IPS-20b (cell line): ENCODE measurements around the gene TADA2B.

Source experiments
- H3K27ac ChIP-seq: one replicate; pipeline ENCODE4 v1.5.1; 2013; ENCODE audit warnings: low read length
- H3K27me3 ChIP-seq: 2 replicates; pipeline ENCODE4 v1.6.1; 2013; ENCODE audit warnings: mild to moderate bottlenecking, low read length, inconsistent platforms; ENCODE audit not compliant: insufficient read depth
- H3K36me3 ChIP-seq: 2 replicates; pipeline ENCODE4 v1.6.1; 2013; ENCODE audit warnings: low read depth, mild to moderate bottlenecking, inconsistent platforms, low read length, moderate library complexity; ENCODE audit not compliant: insufficient read depth
- H3K4me1 ChIP-seq: 2 replicates; pipeline ENCODE4 v1.6.1; 2013; ENCODE audit warnings: mild to moderate bottlenecking, control low read depth, inconsistent platforms, low read length, moderate library complexity; ENCODE audit not compliant: insufficient read depth
- H3K4me3 ChIP-seq: 2 replicates; pipeline ENCODE4 v1.5.1; 2013; ENCODE audit warnings: mild to moderate bottlenecking, low read length, inconsistent platforms
- H3K9ac ChIP-seq: 2 replicates; pipeline ENCODE4 v1.6.1; 2013; ENCODE audit warnings: low read depth, mild to moderate bottlenecking, inconsistent platforms, low read length, moderate library complexity
- H3K9me3 ChIP-seq: 2 replicates; pipeline ENCODE4 v1.6.1; 2013; ENCODE audit warnings: mild to moderate bottlenecking, low read depth, low read length, inconsistent platforms; ENCODE audit not compliant: insufficient read depth

TADA2B gene

GRCh38 chr4:7052923-7053715, 9.9 kb downstream of the TADA2B start:
- Histone ChIP-seq H3K4me1 (peaks cover under 1% of the 10 kb centered on the region; the same call in 1 of the 2 replicates), H3K9me3 (no peaks in the 10 kb centered on the region), H3K4me3 (no peak overlapping the region), H3K36me3 (peaks cover 22% of the 10 kb centered on the region; the same call in 1 of the 2 replicates), H3K9ac (no peak overlapping the region), H3K27ac (no peak overlapping the region), H3K27me3 (no peaks in the 10 kb centered on the region)

- no peak overlapping the region for H3K27ac ChIP-seq
These were observed 11.1 kb downstream of the TADA2B start for GRCh38 chr4:7054106-7054880.

GRCh38 chr4:7055111-7055989, 12.2 kb downstream of the TADA2B start:
- Histone ChIP-seq H3K9me3 (no peaks in the 10 kb centered on the region), H3K4me1 (no peaks in the 10 kb centered on the region), H3K27me3 (no peaks in the 10 kb centered on the region), H3K4me3 (no peak overlapping the region), H3K9ac (no peak overlapping the region), H3K36me3 (peaks cover 41% of the 10 kb centered on the region), H3K27ac (no peak overlapping the region)

More at GRCh38 chr4:7054106-7054880, 11.1 kb downstream of the TADA2B start:
- Histone ChIP-seq H3K9ac (no peak overlapping the region), H3K4me1 (no peaks in the 10 kb centered on the region), H3K4me3 (no peak overlapping the region), H3K36me3 (peaks cover 31% of the 10 kb centered on the region), H3K27me3 (no peaks in the 10 kb centered on the region), H3K9me3 (no peaks in the 10 kb centered on the region)

- Histone ChIP-seq H3K9ac (no peak overlapping the region), H3K4me3 (no peak overlapping the region), H3K36me3 (peaks cover 47% of the 10 kb centered on the region), H3K4me1 (no peaks in the 10 kb centered on the region), H3K27me3 (no peaks in the 10 kb centered on the region), H3K9me3 (no peaks in the 10 kb centered on the region), H3K27ac (no peak overlapping the region)
These were observed 12.8 kb downstream of the TADA2B start for GRCh38 chr4:7055990-7056325.

- no peaks in the 10 kb centered on the region for H3K4me1 ChIP-seq
- H3K27ac ChIP-seq: no peak overlapping the region
- no peaks in the 10 kb centered on the region for H3K9me3 ChIP-seq
- no peaks in the 10 kb centered on the region for H3K27me3 ChIP-seq
- peaks cover 71% of the 10 kb centered on the region for H3K36me3 ChIP-seq
- no peak overlapping the region for H3K9ac ChIP-seq
- no peak overlapping the region for H3K4me3 ChIP-seq
These were observed 15.6 kb downstream of the TADA2B start for GRCh38 chr4:7058792-7059191.

GRCh38 chr4:7059662-7060061, 16.5 kb downstream of the TADA2B start:
- Histone ChIP-seq H3K4me3 (no peak overlapping the region), H3K27ac (no peak overlapping the region), H3K4me1 (no peaks in the 10 kb centered on the region), H3K27me3 (no peaks in the 10 kb centered on the region), H3K9me3 (no peaks in the 10 kb centered on the region), H3K9ac (no peak overlapping the region), H3K36me3 (peaks cover 70% of the 10 kb centered on the region)

- no peaks in the 10 kb centered on the region for H3K27me3 ChIP-seq
- no peak overlapping the region for H3K27ac ChIP-seq
- H3K9ac ChIP-seq: no peak overlapping the region
- peaks cover 71% of the 10 kb centered on the region for H3K36me3 ChIP-seq
- no peaks in the 10 kb centered on the region for H3K9me3 ChIP-seq
- H3K4me1 ChIP-seq: no peaks in the 10 kb centered on the region
- no peak overlapping the region for H3K4me3 ChIP-seq
These were observed 17.4 kb downstream of the TADA2B start for GRCh38 chr4:7060346-7061150.

- H3K27ac ChIP-seq: no peak overlapping the region
- H3K27me3 ChIP-seq: no peaks in the 10 kb centered on the region
- H3K4me1 ChIP-seq: peaks cover 3% of the 10 kb centered on the region; the same call in 1 of the 2 replicates
- no peaks in the 10 kb centered on the region for H3K9me3 ChIP-seq
- peaks cover 70% of the 10 kb centered on the region for H3K36me3 ChIP-seq
- H3K9ac ChIP-seq: no peak overlapping the region
- no peak overlapping the region for H3K4me3 ChIP-seq
These were observed 18.6 kb downstream of the TADA2B start for GRCh38 chr4:7061815-7062214.

GRCh38 chr4:7062816-7063215, 19.6 kb downstream of the TADA2B start:
- Histone ChIP-seq H3K4me1 (peaks cover 4% of the 10 kb centered on the region; the same call in 1 of the 2 replicates), H3K27me3 (no peaks in the 10 kb centered on the region), H3K36me3 (peaks cover 70% of the 10 kb centered on the region), H3K9me3 (no peaks in the 10 kb centered on the region), H3K9ac (no peak overlapping the region), H3K4me3 (no peak overlapping the region), H3K27ac (no peak overlapping the region)

GRCh38 chr4:7063362-7063761, 20.2 kb downstream of the TADA2B start:
- Histone ChIP-seq H3K36me3 (peaks cover 70% of the 10 kb centered on the region), H3K27ac (no peak overlapping the region), H3K27me3 (no peaks in the 10 kb centered on the region), H3K4me3 (no peak overlapping the region), H3K9me3 (no peaks in the 10 kb centered on the region), H3K4me1 (peaks cover 4% of the 10 kb centered on the region; the same call in 1 of the 2 replicates), H3K9ac (no peak overlapping the region)

- Histone ChIP-seq H3K4me3 (peak overlapping the region; percentile 26; the same call in 1 of the 2 replicates), H3K27me3 (peaks cover 25% of the 10 kb centered on the region), H3K9ac (no peak overlapping the region), H3K4me1 (peaks cover 4% of the 10 kb centered on the region; the same call in 1 of the 2 replicates), H3K27ac (no peak overlapping the region), H3K36me3 (peaks cover 44% of the 10 kb centered on the region), H3K9me3 (no peaks in the 10 kb centered on the region)
These were observed 22.8 kb downstream of the TADA2B start for GRCh38 chr4:7066006-7066405.
